ENCODE data around the gene FYN.
A peak's percentile ranks its signal among the peaks of the same experiment; 100 is the strongest.

Gene FYN

DNA sequence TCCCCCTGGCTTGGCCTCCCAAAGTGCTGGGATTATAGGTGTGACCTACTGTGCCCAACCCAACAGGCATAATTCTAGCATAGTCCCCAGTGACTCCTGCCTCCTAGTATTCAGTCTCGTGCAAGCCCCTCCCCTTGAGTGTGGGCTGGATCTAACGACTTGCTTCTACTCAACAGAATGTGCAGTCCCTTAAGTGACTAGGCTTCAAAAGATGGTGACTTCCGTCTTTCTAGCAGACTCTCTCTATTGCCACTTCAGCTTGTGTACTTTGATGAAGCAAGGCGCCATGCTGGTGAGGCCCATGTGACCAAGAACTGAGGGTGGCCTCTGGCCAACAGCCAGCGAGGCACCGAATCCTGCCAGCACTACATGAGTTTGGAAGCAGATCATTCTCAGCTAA, 157.9 kb downstream of the FYN start:
- no peak overlapping the region for H3K4me3 ChIP-seq (replicated peaks; ENCODE audit: low read depth, low read length)
- no peak for DNase-seq (ENCODE audit: low read depth)
- TF ChIP-seq, protein P1, sequence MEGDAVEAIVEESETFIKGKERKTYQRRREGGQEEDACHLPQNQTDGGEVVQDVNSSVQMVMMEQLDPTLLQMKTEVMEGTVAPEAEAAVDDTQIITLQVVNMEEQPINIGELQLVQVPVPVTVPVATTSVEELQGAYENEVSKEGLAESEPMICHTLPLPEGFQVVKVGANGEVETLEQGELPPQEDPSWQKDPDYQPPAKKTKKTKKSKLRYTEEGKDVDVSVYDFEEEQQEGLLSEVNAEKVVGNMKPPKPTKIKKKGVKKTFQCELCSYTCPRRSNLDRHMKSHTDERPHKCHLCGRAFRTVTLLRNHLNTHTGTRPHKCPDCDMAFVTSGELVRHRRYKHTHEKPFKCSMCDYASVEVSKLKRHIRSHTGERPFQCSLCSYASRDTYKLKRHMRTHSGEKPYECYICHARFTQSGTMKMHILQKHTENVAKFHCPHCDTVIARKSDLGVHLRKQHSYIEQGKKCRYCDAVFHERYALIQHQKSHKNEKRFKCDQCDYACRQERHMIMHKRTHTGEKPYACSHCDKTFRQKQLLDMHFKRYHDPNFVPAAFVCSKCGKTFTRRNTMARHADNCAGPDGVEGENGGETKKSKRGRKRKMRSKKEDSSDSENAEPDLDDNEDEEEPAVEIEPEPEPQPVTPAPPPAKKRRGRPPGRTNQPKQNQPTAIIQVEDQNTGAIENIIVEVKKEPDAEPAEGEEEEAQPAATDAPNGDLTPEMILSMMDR (IDR thresholded peaks at IDR 0.05; ENCODE audit: low read length, missing control alignments): no peak

DNA sequence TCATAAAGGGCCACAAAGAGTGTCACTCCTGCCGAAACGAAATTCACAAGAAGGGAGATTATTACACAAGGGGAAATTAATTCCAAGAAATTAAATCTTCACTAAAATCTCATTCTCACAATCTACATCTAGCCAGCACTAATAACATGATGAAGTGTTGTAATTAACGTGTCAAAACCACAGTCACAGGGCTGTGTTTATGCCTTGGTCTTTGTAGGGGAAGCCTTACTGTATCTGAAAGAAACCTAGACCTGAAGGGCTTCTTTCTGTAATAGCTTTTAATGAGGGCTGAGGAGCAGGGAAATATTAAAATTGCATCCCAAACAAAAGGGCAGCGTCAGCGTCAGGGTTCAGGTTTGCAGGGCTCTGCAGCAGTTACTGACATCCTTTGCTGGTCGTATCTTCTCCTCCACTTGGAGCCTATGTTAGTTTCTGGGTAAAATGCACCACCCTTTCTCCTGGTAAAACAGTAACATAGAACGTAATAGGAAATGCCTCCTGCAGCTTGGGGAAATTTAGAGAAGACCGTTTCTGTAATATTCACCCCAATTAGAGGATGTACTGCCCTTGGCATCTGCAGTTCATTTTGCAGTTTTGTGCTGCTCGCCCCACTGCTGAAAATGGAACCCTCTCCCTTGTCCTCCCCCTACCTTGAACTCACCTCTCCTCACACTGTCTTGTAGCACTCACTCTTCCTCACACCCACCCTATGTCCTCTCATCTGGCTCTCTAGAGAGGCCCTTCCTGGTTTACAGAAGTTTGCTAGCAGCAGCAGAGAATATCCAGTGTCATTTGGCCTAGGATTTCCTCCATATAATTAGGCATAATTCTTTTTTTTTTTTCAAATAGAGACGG, 158.6 kb downstream of the FYN start:
- no peak for DNase-seq (ENCODE audit: low read depth)
- TF ChIP-seq, protein P1 (IDR thresholded peaks at IDR 0.05; ENCODE audit: low read length, missing control alignments): no peak
- H3K4me3 ChIP-seq (replicated peaks; ENCODE audit: low read depth, low read length): no peak overlapping the region

DNA sequence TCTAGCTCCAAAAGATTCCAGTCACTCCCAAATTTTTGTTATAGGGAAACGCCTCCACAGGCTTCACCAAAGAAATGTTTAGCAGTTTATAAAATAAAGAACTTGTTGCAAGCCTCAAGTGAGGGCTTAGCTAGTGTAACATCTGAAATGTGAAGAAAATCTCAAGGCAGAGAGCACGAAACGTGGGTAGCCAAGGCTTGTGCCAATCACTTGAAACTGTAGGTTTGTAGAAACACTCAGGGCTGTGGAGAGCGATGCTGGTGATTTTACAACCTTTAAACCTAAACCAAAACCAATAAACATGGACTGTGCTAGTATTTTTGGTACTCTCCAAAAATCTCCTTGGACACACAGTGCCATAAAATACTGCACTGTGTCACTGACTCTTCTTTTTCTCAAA, 159.4 kb downstream of the FYN start:
- no peak overlapping the region for H3K4me3 ChIP-seq (replicated peaks; ENCODE audit: low read depth, low read length)
- TF ChIP-seq, protein P1 (IDR thresholded peaks at IDR 0.05; ENCODE audit: low read length, missing control alignments): no peak
- DNase-seq (ENCODE audit: low read depth): no peak

DNA sequence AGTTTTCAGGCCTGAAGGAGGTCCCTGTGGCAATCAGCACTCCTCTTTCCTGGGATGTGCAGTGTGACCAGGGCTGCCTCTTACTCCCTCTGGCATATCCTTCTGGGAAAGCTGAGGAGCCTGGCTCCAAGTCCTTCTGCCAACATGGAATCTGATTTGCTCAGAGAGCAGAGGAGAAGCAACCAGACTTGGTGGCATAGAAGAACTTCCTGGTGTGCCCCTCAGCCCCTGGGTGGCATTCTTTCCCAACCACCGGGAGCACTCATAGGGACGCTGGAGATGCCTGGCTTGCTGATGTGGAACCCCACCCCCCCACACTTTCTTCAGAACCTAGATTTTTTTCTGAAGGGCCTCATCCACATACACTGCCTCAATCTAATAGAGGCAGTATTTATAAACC, 160.0 kb downstream of the FYN start:
- H3K4me3 ChIP-seq (replicated peaks; ENCODE audit: low read depth, low read length): no peak overlapping the region
- no peak for DNase-seq (ENCODE audit: low read depth)
- TF ChIP-seq, protein P1 (IDR thresholded peaks at IDR 0.05; ENCODE audit: low read length, missing control alignments): no peak

DNA sequence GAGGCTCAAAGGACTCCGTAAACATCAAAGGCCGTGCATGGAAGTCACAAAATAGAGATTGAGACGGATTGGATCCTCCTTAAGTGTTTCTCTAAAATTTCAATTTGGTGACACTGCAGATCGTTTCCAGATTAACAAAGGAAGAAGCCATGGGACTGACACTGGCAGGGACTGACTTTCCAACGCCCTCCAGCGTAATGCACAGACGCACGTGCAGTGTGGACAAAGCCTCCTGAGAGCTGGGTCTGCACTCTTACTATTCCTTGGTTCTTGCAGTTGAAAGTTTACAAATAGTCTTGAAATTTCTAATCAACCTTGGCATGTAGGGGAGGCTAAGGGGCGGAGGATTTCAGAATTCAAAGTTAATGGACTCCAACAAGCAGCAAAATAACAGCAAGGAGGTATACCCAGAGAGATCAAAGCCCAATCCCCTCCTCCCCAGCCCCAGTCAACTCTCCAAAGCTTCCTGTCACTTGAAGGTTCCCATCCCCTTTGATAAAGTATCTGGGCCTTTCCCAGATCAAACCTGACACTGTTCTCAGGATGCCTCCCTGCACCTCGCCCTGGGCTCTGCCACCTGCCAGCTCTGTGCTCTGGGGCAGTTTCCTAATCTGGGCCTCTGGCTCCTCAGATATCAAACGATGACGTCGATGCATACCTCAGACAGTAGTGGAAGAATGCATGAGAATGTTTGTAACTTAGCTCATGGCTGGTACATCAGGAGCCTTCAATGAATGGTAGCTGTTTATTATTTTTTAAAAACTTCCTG, 161.1 kb downstream of the FYN start:
- no peak overlapping the region for H3K4me3 ChIP-seq (replicated peaks; ENCODE audit: low read depth, low read length)
- TF ChIP-seq, protein P1 (IDR thresholded peaks at IDR 0.05; ENCODE audit: low read length, missing control alignments): no peak
- DNase-seq (ENCODE audit: low read depth): peak; percentile 86

DNA sequence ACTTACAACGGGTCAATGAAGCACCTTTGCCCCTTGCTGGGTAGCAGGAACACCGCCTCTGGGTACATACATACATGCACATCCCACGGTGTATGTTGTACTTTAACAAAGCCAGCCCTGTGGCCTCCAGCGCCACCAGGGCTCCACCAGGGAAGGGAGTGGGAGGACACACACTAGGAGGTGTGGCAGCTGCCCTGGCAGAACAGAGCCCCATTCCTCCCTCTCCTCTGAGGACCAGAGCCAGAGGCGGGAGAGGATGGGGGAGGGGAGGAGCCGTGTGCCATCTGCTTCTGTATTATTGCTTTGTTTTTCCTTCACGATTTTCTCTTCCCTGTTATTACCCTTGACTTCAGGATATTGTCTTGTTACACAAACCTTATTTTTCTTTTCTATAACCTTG, 161.8 kb downstream of the FYN start:
- TF ChIP-seq, protein P1 (IDR thresholded peaks at IDR 0.05; ENCODE audit: low read length, missing control alignments): no peak
- no peak for DNase-seq (ENCODE audit: low read depth)
- H3K4me3 ChIP-seq (replicated peaks; ENCODE audit: low read depth, low read length): no peak overlapping the region

Measured in fibroblast of pulmonary artery (primary cell).